GM21526 (cell line): ENCODE measurements around the gene CAPZA1.

Experiments
- ATAC-seq: cut with Tn5 transposase; IDR thresholded peaks from one replicate; pipeline ENCODE4 v1.9.1; 2021; ENCODE audit warnings: moderate library complexity; ENCODE audit not compliant: unreplicated experiment, low FRiP score

Gene CAPZA1

DNA sequence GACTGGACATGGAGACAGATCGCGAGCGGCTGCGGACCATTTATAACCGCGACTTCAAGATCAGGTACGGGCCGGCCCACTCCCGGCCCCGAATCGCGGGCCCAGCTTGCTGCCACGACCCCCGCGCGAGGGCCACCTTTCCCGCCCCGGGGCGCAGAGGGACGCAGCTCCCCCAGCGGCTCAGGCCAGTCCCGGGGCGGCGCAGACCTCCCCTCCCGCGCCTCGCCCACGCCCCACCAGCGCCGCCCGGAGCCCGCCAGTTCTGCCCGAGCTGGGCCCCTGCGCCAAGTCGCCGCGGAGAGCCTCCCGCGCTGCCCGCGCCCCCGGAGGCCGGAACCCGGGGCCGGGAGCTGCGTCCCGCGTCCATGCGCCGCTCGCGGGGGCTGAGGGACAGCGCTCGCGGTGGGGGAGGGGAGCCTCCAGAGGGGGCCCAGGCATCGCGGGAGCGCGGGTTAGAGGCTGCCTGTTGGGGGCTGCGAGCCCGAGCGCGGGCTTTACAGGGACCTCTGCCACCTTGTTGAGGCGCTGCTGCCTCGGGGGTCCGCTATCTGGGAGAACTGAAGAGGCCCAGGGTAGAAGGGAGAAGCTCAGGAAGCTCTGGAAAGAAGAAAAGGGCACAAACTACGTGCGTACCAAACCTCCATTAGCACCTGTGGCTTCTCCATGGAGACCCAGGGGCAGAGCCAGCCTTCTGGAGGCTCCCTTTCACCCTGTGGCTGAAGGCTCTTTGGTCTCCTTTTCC lies 55.5 kb downstream of the CAPZA1 start:
- peak; percentile 39 for ATAC-seq

GRCh38 chr1:112675728-112676381 lies 56.2 kb downstream of the CAPZA1 start:
- no peak for ATAC-seq

DNA sequence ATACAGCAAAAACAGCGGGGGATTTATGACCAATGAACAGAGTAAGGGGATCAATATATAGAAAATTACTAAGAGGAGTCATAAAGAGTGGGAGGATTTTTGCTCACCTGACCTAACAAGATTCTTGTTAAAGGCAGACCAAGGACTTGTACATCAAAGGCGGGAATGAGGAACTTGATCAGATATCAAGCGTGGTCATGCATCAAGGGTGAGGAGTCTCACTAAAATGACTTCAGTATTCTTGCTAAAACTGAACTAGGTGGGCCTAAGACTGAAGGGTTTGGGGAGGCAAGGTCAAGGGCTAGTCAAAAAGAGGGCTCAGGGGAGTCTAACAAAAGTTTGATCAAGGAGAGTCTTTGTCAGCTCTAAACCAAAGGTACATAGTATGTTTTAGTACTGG lies 56.9 kb downstream of the CAPZA1 start:
- ATAC-seq, result no peak

DNA sequence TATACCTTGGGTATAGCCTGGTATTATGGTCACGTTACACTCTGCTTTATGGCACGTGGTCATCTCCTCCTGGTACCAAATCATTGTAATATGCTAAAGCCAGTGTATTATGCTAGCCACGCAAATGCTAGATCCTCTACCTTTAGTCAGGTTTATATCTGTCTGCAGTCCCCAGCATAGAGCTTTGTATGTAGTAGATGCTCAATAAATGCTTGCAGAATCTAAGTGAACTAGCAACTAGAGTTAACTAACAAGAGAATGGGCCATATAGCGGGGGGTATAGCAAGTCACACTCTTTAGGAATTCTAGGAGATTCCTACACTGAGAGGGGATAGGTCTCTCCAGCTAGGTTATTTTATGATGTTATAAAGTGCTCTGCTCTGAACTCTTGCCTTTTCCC lies 57.9 kb downstream of the CAPZA1 start:
- no peak for ATAC-seq

DNA sequence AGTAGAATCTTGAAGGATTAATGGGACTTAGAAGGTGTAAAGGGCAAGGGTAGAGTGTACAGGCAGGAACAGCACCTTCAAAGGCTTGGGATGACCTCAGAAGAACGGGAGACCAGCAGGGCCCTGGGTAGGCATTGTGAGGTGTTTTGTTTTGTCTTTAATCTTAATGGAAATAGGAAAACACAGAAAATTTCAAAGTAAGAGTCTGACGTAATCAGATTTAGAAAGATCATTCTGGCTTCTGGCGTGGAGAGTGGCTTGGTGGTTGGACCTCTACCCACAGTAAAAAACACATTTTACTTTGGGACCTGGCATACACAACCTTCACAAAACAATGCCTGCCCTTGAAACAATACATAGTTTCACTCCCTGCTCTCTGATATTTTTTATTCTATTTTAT lies 59.0 kb downstream of the CAPZA1 start:
- ATAC-seq, result no peak

DNA sequence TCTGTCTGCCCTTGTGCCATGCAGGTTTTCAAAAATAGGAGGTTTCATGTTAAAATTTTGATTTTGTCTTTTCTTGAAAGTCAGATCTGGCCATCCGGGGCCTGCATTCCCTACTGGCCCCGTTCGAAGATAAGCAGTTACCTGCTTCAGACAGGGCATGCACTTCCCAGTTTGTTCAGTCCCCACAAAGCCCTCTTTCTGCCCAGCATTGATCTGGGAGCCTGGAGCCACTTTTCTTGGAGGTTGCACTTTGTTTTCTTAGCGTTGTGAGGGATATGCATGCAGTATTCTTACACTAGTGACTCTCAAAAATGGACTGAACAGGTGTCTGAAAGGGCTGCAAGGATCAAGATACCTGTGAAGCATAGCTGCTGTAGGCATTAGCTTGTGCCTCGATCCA lies 66.3 kb downstream of the CAPZA1 start:
- no peak for ATAC-seq

DNA sequence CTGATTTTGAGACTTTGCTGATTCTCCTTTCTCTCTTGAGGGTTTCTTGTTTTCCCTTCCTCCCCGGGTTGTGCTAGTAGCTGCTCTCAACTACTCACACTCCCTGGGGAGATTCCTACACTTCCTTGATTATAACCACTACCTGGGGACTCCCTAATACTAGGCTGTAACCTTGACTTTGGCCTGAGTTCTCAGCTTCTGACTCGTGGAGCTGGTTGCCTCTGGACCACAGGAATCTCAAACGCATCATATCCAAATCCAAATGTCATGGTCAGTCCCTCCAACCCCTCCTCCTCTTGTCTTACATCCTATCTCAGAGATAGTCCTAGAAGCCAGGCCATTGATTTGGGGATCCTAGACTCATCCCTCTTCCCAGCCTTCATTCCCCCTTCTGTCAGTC lies 66.8 kb downstream of the CAPZA1 start:
- ATAC-seq, result no peak

DNA sequence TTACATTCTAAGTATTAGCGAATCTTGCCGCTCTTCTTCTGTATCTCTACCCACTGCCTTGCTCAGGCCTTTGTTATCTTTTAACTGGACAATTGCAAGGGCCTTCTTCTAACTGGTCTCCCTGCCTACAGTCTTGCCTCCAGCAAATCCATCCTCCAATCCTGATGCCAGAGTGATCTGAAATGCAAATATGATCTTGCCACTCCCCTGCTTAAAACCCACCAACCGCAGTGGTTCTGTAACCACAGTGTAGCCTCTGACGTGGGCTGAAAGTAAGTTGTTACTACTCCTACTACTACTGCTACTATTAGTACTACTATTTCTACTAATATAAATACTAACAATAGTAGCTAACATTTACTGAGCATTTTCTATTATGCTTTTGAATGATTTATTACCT lies 67.2 kb downstream of the CAPZA1 start:
- ATAC-seq, result no peak

DNA sequence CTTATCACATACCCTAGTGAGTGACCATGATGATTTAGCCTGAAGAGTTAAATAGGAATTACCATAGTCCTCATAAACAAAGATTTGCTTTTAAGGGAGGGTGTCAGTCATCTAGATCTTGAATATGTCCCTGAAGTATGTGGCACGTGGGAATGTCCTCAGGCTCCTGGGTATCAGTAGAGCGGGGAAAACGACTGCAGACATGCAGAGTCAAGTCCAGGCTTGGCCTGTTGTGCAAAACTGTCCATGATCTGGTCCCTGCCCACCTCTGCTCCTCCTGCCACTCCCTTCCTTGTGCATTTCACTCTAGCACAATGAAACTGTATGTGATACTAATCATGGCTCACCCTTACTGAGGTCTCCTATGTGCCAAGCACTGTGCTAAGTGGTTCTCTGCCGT lies 67.7 kb downstream of the CAPZA1 start:
- no peak for ATAC-seq

DNA sequence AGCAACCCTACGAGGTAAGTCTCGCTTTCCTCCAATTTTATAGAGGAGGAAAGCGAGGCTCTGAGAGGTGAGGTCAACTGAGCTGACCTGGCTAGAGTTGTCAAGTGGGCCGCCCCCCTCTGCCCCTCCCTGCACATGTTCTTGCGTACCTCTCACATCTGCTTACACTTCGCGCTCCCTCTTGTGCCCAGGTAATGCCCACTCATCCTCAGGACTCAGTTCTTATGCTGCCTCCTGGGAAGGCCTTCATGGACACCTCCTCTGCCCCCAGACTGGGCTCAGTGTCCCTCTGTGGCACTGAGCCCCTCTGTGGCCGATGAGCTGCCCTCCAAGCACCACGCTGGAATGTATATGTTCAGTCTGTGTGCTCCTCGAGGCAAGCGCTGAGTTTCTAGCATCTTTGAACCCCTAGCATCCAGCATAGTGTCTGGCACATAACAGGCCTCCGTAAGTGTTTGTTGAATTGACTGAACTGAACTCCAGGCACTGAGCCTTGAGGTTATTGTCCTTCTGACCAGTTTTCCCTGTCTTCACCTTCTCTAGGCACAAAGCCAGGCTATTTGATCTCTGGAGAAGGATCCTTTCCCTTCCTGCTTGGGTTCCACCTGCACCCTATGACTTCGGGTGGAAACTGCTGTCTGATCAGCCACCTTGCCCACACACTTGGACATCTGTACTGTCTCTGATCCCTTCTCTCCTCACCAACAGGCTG lies 68.3 kb downstream of the CAPZA1 start:
- no peak for ATAC-seq

- no peak for ATAC-seq
Observed at GRCh38 chr1:112688781-112689193, 69.2 kb downstream of the CAPZA1 start.

- no peak for ATAC-seq
Observed at GRCh38 chr1:112689196-112689841, 69.7 kb downstream of the CAPZA1 start.

DNA sequence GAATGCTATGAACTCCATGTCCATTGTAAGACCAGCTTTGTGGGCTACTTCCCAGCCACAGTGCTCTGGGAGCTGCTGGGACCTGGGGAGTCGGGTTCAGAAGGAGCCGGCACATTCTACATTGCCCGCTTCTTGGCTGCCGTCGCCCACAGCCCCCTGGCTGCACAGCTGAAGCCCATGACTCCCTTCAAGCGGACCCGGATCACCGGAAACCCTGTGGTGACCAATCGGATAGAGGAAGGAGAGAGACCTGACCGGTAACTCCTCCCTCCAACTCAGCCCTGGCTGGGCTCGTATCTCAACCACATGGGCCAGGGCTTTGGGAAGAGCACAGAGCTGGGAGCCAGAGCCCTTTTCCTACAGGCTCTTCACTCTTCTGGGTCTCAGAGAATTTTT lies 70.2 kb downstream of the CAPZA1 start:
- ATAC-seq, result no peak

DNA sequence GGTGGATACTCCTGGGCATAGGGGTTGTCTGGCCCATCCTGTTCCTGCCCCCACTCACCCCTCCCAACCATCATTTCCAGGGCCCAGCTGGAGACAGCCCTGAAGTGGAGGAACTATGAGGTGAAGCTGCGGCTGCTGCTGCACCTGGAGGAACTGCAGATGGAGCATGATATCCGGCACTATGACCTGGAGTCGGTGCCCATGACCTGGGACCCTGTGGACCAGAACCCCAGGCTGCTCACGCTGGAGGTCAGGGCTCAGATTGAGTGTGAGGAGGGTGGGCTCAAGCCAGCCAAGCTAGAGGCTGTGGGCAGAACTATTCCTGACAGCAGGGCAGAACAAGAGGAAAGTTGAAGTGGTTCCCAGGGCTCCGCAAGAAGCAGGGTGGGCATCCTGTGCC lies 73.0 kb downstream of the CAPZA1 start:
- ATAC-seq, result no peak

DNA sequence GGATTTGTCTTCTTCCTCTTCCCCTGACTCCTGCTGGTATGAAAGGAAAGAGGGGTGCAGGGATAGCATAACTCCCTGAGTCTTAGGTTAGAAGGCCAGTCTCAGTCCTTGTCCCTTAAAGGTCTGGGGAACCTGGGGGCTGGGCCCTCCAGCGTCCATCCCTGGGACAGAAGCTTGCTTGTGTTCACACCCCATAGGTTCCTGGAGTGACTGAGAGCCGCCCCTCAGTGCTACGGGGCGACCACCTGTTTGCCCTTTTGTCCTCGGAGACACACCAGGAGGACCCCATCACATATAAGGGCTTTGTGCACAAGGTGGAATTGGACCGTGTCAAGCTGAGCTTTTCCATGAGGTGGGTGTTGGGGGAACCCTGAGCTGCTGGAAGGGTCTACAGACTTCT lies 74.2 kb downstream of the CAPZA1 start:
- no peak for ATAC-seq

DNA sequence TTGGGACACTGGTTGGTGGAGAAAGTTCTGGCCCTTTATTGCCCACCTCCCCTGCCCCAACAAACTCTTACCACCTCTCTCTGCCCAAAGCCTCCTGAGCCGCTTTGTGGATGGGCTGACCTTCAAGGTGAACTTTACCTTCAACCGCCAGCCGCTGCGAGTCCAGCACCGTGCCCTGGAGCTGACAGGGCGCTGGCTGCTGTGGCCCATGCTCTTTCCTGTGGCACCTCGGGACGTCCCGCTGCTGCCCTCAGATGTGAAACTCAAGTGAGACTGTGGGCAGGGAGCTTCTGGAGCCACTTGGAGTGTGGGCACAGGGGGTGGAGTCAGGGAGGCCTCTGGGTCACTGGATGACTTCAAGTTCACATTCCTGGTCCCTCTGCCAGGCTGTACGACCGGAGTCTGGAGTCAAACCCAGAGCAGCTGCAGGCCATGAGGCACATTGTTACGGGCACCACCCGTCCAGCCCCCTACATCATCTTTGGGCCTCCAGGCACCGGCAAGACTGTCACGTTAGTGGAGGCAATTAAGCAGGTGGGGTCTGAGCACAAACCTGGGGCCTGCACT lies 74.8 kb downstream of the CAPZA1 start:
- ATAC-seq, result no peak

DNA sequence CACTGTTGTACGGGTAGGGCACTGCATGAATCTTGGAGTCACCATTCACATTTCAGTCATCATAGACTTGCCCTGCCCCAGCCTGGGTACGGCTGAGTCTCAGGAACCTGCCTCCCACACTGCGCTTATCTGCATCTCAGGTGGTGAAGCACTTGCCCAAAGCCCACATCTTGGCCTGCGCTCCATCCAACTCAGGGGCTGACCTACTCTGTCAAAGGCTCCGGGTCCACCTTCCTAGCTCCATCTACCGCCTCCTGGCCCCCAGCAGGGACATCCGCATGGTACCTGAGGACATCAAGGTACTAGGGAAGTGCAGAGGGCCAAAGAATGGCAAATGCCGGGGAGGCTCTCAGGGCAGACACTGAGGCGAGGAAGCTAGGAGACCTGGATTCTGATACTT lies 75.6 kb downstream of the CAPZA1 start:
- ATAC-seq, result no peak

- ATAC-seq, result no peak
Observed at GRCh38 chr1:112696578-112697314, 77.1 kb downstream of the CAPZA1 start.

- no peak for ATAC-seq
Observed at GRCh38 chr1:112697781-112698201, 78.2 kb downstream of the CAPZA1 start.
